Stimulated activated CD4-positive, alpha-beta T cell treated with anti-CD3 and anti-CD28 coated beads, Interleukin-12 subunit alpha, Interleukin-12 subunit beta, amount 100 ng/mL, for 4 hours (primary cell): ENCODE results near the gene SYPL1.

Experiments used
- DNase-seq: peaks from one replicate; pipeline ENCODE4 v3.0.0-alpha.2; 2020

The SYPL1 gene

GRCh38 chr7:106089647-106090046 is 22.5 kb downstream of the SYPL1 start:
- DNase-seq: no peak

DNA sequence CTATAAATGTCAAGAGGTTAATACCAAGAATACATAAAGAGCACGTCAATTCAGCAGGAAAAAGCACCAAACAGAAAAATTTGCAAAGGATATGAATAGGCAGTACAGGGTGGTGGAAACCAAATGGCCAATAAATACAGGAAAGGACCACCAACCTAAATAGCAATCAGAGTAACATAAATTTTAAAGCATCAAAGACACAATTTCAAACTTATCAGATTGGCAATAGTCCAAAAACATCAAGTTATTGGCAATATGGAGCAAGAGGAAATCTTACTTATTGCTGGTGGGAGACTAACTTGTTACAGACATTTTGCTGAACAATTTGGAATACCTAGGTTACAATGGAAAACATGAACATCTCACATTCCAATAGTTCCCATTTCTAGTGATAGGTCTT is 24.1 kb downstream of the SYPL1 start:
- no peak for DNase-seq

DNA sequence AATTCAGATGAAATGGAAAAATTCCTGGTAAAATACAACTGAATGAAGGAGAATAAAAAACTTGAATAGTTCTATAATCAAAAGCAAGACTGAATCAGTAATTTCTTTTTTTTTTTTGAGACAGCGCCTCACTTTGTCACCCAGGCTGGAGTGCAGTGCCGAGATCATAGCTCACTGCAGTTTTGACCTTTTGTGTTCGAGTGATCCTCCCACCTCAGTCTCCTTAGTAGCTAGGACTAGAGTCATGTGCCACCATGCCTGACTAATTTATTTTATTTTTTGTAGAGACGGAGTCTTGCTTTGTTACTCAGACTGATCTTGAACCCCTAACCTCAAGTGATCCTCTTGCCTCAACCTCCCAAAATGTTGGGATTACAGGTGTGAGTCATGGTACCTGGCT is 26.1 kb downstream of the SYPL1 start:
- no peak for DNase-seq

DNA sequence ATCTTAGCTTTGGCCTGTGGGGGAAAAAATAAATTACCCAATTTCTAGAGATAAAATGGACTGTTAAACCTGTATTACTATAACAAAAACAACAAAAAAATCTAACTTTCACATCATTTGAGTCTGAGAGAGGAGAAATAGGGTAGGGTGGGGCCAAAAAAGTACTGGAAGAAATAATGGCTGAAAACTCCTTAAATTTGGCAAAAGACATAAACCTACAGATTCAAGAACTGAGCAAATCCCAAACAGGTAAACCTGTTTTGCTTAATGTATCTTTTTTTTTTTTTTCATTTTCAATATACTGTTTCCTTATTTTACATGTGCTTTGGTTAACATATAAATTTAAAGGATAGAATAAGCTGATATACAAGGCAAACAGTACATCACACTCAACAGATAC is 27.1 kb downstream of the SYPL1 start:
- DNase-seq: no peak

GRCh38 chr7:106083717-106084116 is 28.4 kb downstream of the SYPL1 start:
- no peak for DNase-seq

- no peak for DNase-seq
These were observed 29.8 kb downstream of the SYPL1 start for GRCh38 chr7:106082087-106082854.

- no peak for DNase-seq
These were observed 31.7 kb downstream of the SYPL1 start for GRCh38 chr7:106080300-106080987.

DNA sequence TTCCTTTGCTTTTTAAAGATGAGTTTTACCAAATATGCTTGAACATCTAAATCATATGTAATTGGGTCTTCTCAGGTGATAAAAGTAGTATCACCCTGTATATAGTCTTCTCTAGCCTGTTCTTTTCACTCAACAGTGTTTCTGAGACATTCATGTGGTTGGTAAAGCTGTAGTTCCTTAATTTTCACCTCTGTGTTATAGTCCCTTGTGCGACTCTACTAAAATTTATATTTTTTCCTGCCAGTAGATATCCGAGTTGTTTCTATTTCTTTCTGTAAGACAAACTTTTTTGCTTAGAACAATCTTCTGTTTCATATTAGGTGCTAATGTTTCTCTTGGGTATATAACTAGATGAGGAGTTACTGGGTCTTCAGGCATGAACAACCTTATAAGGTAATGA is 35.6 kb downstream of the SYPL1 start:
- DNase-seq: no peak

- DNase-seq: no peak
These were observed 36.2 kb downstream of the SYPL1 start for GRCh38 chr7:106075937-106076336.

GRCh38 chr7:106074257-106074656 is 37.9 kb downstream of the SYPL1 start:
- no peak for DNase-seq

- no peak for DNase-seq
These were observed 38.4 kb downstream of the SYPL1 start for GRCh38 chr7:106073701-106074100.

GRCh38 chr7:106072715-106073091 is 39.4 kb downstream of the SYPL1 start:
- no peak for DNase-seq

DNA sequence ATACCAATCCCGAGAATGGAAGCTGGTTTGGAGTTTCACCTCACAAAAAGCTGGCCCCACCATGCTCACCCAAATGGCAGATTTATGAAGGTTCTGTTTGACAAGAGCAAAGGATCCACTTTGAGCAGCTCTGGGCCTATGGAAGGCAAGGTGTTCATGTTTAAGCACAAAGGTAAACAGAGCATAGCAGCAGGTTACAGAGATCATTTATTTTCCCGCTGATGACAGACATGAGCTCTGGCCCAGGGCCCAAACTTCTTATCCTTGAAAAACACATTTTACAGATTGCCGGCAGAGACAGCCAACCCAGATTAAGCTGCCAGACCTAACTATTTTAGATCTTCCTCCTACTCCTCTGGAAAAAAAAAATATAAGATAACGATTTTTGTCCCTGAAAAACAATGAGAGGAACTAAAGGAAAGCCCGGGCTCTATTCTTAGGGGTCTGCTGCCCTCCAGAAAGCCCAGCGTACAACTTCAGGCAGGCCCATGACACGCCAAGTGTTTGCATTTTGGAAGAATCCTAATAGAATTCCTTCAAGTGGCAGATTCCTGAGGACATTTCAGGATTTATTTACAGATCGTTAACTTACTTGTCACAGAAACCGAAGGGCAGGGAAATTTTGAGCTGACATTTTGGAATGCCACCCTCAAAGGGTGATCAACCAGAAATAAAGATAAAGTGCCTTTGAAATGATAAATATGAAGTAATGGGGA is 40.0 kb downstream of the SYPL1 start:
- no peak for DNase-seq

DNA sequence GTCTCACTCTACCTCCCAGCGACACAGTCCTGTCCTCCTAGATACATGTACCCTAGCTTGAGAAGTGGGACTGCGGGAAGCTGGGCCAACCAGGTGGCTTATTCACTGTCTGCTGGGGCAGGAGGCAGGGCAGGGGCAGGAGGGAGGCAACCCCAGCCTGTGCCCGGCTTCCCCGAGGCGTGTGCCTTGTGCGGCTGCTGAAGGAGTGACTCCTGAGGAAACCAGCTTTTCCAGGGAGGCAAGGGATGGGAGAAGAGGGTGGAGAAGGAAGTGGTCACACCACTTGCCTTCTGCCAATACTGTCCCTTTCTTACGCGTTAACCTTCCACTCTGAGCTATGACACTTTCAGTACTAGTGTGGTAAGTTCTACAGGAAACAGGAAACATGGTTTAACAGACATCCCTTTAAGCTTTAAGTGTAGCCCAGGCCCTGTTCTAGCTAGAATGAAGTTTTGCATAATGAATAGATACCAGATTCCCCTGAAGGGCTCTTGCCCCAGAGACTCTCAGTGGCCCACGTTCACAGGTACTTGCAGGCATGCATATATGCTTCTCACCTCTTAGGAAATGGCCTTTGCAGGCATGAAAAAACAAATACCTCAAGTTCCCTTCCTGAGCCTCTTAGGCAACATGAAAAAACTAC is 40.6 kb downstream of the SYPL1 start:
- peak; percentile 11 for DNase-seq

DNA sequence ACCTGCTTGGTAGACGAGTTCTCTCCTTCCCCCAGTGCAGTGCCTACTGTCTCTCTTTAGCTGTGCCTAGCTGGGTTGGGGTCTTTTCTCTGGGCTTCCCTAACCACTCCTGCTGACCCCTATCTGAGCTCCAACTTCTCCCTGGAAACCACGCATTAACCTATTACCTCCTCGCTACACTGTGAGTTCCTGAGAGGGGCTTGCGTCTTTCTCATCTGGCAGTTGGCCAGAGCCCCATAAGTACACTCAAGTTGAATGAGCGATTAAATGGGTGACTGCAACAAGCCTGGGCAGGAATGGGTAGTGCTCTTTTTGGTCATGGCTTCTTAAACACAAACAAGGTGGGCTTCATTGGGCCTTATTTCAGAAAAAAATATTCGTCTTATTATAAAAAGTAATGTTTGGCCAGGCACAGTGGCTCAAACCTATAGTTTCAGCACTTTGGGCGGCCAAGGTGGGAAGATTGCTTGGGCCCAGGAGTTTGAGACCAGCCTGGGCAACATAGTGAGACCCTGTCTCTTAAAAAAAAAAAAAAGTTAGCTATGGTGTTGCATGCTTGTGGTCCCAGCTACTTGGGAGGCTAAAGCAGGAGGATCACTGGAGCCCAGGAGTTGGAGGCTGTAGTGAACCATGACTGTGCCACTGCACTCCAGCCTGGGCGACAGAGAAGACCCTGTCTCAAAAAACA is 41.4 kb downstream of the SYPL1 start:
- DNase-seq: no peak

DNA sequence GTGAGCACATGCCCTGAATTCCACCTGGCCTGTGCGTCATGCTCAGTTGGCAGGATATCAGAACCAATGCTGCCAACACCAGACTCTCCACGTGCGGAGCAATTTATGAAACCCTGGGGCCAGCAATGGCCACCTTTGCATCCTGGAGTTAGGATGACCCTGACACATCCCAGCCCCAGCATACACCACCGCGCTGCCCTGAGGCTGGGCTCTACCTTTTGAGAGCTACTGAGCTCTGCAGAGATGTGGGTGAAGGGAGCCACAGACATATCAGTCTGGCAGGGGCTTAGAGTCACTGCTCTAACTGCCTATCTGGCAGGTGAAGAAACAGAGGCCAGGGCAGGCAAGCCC is 41.9 kb downstream of the SYPL1 start:
- no peak for DNase-seq

DNA sequence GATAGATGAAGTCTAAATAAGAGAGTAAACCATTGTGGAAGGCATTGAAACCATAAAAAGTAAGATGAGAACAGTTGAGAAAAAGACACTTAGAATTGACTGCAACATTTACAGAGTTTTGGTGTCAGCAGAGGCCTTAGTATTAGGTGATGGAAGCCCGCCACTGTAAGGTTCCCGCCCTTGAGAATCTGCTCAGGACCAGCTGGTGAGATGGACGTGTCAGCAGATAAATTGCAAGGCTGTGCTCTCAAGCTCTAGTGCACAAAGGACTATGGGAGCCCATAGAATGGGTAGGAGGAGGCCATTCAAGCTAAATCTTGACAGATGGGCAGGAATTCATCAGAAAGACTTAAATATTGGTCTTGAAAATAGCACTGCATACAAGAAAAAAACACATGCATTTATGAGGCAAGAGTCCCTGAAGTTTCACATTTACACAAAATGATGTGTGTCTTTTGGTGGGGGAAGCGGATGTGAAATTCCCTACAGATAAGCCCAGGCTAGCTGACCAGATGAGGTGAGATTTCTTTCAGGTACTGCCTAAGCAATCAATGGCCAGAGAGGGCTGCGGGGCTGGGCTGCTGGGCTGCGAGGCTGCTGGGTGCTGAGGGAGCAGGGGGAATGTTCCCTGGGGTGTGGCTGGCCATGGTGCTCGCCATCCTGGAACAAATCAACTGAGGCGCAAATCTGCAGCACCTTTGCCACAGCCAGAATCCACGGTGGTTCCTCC is 42.5 kb downstream of the SYPL1 start:
- DNase-seq: no peak

DNA sequence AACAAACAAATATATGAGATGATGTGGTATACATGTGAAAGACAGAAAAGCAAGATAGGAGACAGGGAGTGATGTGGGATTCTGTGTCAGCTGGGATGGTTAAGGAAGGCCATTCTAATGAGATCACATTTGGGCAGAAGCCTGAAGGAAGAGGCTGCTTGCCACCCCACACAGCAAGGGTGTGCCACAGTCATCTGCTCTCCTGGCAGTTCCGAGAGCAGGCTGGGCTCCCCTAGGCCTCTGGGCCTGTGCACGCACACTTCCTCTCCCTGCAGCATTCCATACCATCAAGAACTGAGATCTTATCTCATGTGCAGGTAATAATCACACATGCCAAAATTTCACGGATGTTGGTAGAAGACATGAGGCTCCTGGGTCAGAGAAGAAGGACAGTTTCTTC is 43.1 kb downstream of the SYPL1 start:
- no peak for DNase-seq

- DNase-seq: no peak
These were observed 43.6 kb downstream of the SYPL1 start for GRCh38 chr7:106068538-106068961.

GRCh38 chr7:106067678-106068077 is 44.4 kb downstream of the SYPL1 start:
- DNase-seq: no peak

DNA sequence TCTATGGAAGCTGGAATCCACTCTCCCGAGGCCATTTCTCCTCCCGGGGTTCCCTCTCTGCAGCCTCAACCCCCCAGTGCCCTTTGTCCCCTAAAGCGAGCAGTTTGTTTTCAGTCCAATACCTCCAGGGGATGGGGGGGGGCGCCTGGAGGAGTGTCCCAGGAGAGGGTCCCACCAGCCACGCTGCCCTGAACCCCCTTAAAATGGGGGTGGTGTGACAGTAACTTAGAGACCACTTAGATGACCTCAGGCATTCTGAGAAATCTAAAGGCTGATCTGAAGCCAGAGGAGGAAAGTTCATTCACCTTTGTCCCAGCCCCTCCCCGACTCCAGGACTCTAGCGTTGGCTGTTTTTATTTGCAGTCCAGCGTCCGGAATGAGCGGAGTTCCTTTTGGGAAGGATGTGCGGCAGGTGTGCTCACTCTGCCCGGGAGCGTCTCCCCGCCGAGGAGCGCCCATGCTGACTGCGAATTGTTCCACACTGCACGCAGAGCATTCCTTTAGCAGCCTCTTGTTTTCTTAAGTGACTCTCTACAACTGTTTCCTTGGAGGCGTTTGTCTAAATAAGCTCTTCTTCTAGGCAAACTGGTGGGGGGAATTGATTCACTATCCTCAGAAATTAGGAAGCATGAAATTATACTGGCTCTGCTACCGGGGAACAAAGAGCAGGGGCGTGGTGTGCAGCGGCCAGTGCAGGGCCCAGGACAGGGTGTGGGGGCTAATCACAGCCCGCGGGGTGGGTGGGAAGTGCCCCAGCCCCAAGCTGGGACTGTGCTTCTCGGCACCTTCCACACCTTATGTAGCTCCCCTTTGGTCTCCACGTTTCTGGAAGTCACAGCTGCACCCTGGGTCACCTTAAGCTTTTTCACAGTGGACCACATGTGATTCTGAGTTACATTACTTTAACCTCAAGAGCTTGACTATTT is 46.3 kb downstream of the SYPL1 start:
- no peak for DNase-seq
